ENCODE data around the gene MDM2. TPM values are rescaled to one million over a fixed set of nuclear protein-coding genes. Genes with fewer than 3 reads are reported as not detected.

Gene MDM2
- total RNA-seq, 3 donors from 2014 or later = 69.4 to 73.3 (median 71.8) TPM

DNA sequence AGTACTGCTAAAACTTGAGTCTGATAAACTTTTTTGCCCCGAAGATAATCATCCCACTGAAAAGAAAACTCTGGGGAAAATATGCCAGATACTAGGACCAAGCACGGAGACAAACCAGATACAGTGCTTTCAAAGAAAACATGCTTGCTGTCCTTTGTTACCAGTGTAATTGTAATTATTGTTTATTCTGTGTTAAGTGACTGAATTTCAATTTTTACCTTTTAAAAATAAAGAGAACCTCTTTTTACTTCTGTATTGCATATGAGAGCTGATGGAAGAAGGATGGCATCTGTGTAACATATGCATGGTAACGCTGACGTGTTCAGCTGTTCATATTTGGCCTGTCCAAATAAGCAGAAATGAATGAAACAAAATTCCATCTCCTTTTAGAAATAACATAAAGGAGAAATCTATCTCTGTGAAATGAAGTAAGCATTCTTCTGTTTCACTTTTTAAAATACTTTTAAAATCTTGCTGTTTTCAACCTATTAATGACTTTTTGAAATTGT is 39.5 kb upstream of the MDM2 start:
- Histone ChIP-seq H3K36me3 (no peaks in the 10 kb centered on the region), H3K4me3 (no peak overlapping the region), H3K9me3 (no peaks in the 10 kb centered on the region), H3K27me3 (no peaks in the 10 kb centered on the region), H3K27ac (no peak overlapping the region), H3K4me1 (no peaks in the 10 kb centered on the region)
- TF ChIP-seq POLR2A (IDR thresholded peaks at IDR 0.05) (no peak), POLR2AphosphoS5 (IDR thresholded peaks at IDR 0.05) (no peak)
- TF ChIP-seq, protein P1, sequence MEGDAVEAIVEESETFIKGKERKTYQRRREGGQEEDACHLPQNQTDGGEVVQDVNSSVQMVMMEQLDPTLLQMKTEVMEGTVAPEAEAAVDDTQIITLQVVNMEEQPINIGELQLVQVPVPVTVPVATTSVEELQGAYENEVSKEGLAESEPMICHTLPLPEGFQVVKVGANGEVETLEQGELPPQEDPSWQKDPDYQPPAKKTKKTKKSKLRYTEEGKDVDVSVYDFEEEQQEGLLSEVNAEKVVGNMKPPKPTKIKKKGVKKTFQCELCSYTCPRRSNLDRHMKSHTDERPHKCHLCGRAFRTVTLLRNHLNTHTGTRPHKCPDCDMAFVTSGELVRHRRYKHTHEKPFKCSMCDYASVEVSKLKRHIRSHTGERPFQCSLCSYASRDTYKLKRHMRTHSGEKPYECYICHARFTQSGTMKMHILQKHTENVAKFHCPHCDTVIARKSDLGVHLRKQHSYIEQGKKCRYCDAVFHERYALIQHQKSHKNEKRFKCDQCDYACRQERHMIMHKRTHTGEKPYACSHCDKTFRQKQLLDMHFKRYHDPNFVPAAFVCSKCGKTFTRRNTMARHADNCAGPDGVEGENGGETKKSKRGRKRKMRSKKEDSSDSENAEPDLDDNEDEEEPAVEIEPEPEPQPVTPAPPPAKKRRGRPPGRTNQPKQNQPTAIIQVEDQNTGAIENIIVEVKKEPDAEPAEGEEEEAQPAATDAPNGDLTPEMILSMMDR (IDR thresholded peaks at IDR 0.05) = no peak
- intact Hi-C loops (cut with DNase I; ENCODE audit: low total_unique reads) = no loop called here
- DNase-seq (ENCODE audit: low spot score in 2 of 2) = no peak

DNA sequence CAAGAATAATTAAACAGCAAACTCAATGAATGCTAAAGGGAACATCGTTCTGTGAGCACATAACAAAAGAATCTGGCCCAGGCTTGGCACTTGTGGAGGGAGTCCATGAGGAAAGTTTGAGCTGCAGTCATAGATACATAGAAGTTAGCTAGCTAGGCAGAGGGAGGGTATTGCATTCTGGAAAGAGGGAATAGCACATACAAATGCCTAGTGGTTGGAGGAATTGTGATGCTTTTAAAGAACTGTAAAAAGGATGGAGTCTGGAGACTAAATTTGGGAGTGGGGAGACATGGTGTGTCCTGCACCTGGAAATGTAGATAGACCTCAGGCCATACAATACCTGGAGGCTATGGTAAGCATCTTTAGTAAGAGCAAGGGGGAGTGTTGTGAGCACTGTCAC is 38.0 kb upstream of the MDM2 start:
- DNase-seq (ENCODE audit: low spot score in 2 of 2) = no peak
- Histone ChIP-seq H3K36me3 (no peaks in the 10 kb centered on the region), H3K4me3 (no peak overlapping the region), H3K4me1 (no peaks in the 10 kb centered on the region), H3K27ac (no peak overlapping the region), H3K9me3 (no peaks in the 10 kb centered on the region), H3K27me3 (no peaks in the 10 kb centered on the region)
- intact Hi-C loops (cut with DNase I; ENCODE audit: low total_unique reads) = no loop called here
- TF ChIP-seq, protein P1 (IDR thresholded peaks at IDR 0.05) = no peak
- TF ChIP-seq POLR2AphosphoS5 (IDR thresholded peaks at IDR 0.05) = no peak
- no peak for TF ChIP-seq POLR2A (IDR thresholded peaks at IDR 0.05)

DNA sequence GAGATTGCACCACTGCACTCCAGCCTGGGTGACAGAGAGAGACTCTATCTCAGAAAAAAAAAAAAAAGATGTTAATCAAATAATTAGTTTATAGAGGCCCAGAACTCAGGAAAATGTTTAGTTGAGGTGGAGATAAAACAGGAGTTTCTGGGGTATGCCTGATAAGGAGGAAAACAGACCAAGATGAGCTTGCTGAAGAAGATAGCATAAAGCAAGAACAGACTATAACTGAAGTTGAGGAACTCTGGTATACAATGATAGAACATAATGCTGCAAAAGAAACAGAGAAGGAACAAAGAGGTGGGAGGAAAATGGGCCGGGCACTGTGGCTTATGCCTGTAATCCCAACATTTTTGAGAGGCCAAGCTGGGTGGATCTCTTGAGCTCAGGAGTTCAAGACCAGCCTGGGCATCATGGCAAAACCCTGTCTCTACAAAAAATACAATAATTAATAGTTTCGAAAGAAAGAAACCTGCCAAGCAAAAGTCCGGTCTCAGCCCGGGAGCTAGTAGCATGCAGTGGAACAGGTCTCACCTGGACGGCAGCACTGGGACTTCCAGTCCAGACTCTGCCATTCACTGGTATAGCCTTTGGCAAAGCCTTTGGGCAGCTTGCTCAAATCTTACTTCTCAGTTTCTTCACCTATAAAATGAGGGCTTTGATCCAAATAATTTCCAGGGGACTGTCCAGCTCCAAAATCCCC is 36.6 kb upstream of the MDM2 start:
- intact Hi-C loops (cut with DNase I; ENCODE audit: low total_unique reads) = no loop called here
- Histone ChIP-seq H3K36me3 (no peaks in the 10 kb centered on the region), H3K9me3 (no peaks in the 10 kb centered on the region), H3K27ac (no peak overlapping the region), H3K27me3 (no peaks in the 10 kb centered on the region), H3K4me3 (no peak overlapping the region), H3K4me1 (no peaks in the 10 kb centered on the region)
- DNase-seq (ENCODE audit: low spot score in 2 of 2) = no peak
- TF ChIP-seq POLR2AphosphoS5 (IDR thresholded peaks at IDR 0.05) (no peak), POLR2A (IDR thresholded peaks at IDR 0.05) (no peak)
- TF ChIP-seq, protein P1 (IDR thresholded peaks at IDR 0.05) = no peak

DNA sequence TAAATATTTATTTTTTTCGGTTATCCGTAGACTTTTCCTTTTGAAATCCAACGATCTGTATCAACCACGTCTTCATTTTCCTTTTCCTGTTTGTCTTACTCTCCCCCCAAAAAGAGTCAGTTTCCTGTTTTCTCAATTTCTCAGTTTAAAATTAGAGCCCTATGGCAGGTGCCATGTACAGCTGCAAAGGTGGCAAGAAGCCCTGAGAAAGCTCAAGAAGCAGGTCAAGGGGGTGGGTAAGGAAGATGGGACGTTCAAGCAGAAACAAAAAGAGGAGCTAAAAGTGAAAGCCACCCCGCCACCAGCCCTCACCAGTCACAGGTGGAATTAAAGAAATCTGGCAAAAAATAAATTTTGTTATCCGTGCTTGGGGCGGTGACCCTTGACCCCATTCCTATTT is 35.3 kb upstream of the MDM2 start:
- H3K9me3 ChIP-seq = no peaks in the 10 kb centered on the region
- H3K27me3 ChIP-seq = no peaks in the 10 kb centered on the region
- no peaks in the 10 kb centered on the region for H3K36me3 ChIP-seq
- no peak for DNase-seq (ENCODE audit: low spot score in 2 of 2)
- H3K27ac ChIP-seq = no peak overlapping the region
- no peak overlapping the region for H3K4me3 ChIP-seq
- TF ChIP-seq POLR2A (IDR thresholded peaks at IDR 0.05) (no peak), POLR2AphosphoS5 (IDR thresholded peaks at IDR 0.05) (no peak)
- TF ChIP-seq, protein P1 (IDR thresholded peaks at IDR 0.05) = no peak
- no peaks in the 10 kb centered on the region for H3K4me1 ChIP-seq
- intact Hi-C loops (cut with DNase I; ENCODE audit: low total_unique reads) = no loop called here

DNA sequence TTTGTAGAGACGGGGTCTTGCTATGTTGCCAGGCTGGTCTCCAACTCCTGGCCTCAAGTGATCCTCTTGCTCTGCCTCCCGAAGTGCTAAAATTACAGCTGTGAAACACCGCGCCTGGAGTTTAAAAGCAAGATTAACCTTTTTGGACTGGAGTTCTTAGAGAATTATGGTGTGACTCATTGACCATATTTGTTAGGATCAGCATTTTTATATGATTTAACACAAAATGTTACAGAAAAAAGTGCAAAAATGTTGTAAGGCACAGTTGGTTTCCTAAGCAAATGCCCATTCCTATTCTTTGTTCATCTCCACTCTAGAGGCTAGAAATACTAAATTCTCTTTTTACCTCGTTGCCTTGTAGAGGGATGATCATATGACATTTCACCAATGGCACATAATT is 34.4 kb upstream of the MDM2 start:
- H3K27ac ChIP-seq = no peak overlapping the region
- DNase-seq (ENCODE audit: low spot score in 2 of 2) = no peak
- no peaks in the 10 kb centered on the region for H3K27me3 ChIP-seq
- H3K9me3 ChIP-seq = no peaks in the 10 kb centered on the region
- no peak overlapping the region for H3K4me3 ChIP-seq
- no peaks in the 10 kb centered on the region for H3K4me1 ChIP-seq
- intact Hi-C loops (cut with DNase I; ENCODE audit: low total_unique reads) = no loop called here
- H3K36me3 ChIP-seq = no peaks in the 10 kb centered on the region
- TF ChIP-seq, protein P1 (IDR thresholded peaks at IDR 0.05) = no peak
- TF ChIP-seq POLR2A (IDR thresholded peaks at IDR 0.05) (no peak), POLR2AphosphoS5 (IDR thresholded peaks at IDR 0.05) (no peak)

Data from breast epithelium (tissue), 4 donors.